Suprapubic skin (tissue), 3 donors: Measurements from ENCODE around the gene SPARC.

ENCODE experiments used
- EP300 ChIP-seq: sonication (generic); formaldehyde crosslinking; IDR thresholded peaks from one replicate; pipeline ENCODE4 v1.6.1; 2017; ENCODE audit warnings: antibody characterized with exemption
- TF ChIP-seq, protein P1 (sequence below), 2 donors: fragments of 200-600 bp in 1 of 2; fragments of 450-650 bp in 1 of 2; sonication (generic) in 1 of 2; IDR thresholded peaks; one replicate each; pipeline ENCODE4 v1.5.1; 2016 to 2019; ENCODE audit warnings: antibody characterized with exemption in 2 of 2, mild to moderate bottlenecking in 1 of 2, moderate library complexity in 1 of 2

DNA sequence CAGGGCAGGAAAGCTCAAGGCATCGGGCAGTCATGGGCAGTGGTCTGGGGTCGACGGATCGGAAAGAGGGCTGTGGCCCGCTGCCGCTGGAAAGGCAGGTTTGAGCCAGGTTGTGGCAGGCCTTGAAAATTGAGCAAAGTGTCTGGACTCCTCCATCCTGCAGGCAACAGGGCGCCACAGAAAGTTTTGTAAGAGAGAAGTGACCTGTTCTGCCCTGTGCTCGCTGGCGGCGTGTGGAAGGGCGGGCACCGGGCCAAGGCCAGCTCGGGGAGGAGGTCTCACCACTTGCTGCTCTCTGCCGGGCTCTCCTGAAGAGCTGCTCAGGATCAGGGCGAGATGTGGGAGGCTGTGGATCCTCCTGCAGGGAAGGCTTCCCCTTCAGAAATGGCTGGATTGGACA, 54.2 kb downstream of the SPARC start:
- TF ChIP-seq, protein P1, sequence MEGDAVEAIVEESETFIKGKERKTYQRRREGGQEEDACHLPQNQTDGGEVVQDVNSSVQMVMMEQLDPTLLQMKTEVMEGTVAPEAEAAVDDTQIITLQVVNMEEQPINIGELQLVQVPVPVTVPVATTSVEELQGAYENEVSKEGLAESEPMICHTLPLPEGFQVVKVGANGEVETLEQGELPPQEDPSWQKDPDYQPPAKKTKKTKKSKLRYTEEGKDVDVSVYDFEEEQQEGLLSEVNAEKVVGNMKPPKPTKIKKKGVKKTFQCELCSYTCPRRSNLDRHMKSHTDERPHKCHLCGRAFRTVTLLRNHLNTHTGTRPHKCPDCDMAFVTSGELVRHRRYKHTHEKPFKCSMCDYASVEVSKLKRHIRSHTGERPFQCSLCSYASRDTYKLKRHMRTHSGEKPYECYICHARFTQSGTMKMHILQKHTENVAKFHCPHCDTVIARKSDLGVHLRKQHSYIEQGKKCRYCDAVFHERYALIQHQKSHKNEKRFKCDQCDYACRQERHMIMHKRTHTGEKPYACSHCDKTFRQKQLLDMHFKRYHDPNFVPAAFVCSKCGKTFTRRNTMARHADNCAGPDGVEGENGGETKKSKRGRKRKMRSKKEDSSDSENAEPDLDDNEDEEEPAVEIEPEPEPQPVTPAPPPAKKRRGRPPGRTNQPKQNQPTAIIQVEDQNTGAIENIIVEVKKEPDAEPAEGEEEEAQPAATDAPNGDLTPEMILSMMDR (IDR thresholded peaks at IDR 0.05), result no peak
- no peak for TF ChIP-seq EP300
